Ishikawa (cell line): ENCODE results near the gene GRID1.

Experiments used
- CEBPB ChIP-seq: IDR thresholded peaks from 2 replicates; pipeline ENCODE4 v1.6.1; 2012
- RAD21 ChIP-seq: IDR thresholded peaks from 2 replicates; pipeline ENCODE4 v1.6.1; 2012; ENCODE audit warnings: low read depth
- REST ChIP-seq: IDR thresholded peaks from 2 replicates; pipeline ENCODE4 v1.6.1; 2012; ENCODE audit warnings: low read depth, mild to moderate bottlenecking
- TAF1 ChIP-seq: IDR thresholded peaks from 2 replicates; pipeline ENCODE4 v1.6.1; 2012; ENCODE audit warnings: low read depth, mild to moderate bottlenecking

- TF ChIP-seq REST (no peak), CEBPB (no peak), RAD21 (no peak), TAF1 (no peak)
Observed at GRCh38 chr10:86234541-86235270, 131.9 kb downstream of the GRID1 start.
